Measurements from ENCODE around the gene PPEF2. TPM values are rescaled to one million over a fixed set of nuclear protein-coding genes. Genes with fewer than 3 reads are reported as not detected.

PPEF2 gene
- total and polyA plus RNA-seq, 7 experiments from 2014 or later = 0.07 to 1.5 (median 0.17) TPM; not detected in 2

GRCh38 chr4:75891611-75892010 lies 10.6 kb downstream of the PPEF2 start:
- DNase-seq (no peak), ATAC-seq (no peak)
- H3K9me3 ChIP-seq (ENCODE audit: control insufficient read depth in 2 of 3, low read length in 3 of 3) = no peaks in the 10 kb centered on the region
- Mint-ChIP-seq H3K36me3 (no peaks in the 10 kb centered on the region), H3K27ac (no peak overlapping the region), H3K4me1 (peaks cover 0 to 2% (median 0%) of the 10 kb centered on the region in 7 donors), H3K9me3 (no peaks in the 10 kb centered on the region), H3K27me3 (peaks cover 0 to 11% (median 0%) of the 10 kb centered on the region in 5 donors), H3K4me3 (no peak overlapping the region)
- no peak overlapping the region for H3K27ac ChIP-seq (ENCODE audit: low read depth, low read length)
- H3K36me3 ChIP-seq (ENCODE audit: control insufficient read depth in 2 of 3, insufficient read depth in 3 of 3, low read length in 3 of 3) = no peaks in the 10 kb centered on the region
- H3K4me3 ChIP-seq (ENCODE audit: low read length) = no peak overlapping the region
- POLR2A ChIA-PET = no interaction called here
- CTCF ChIA-PET = interaction anchor here (0.8 to 0.9 kb wide), 2 partner anchors 9 to 10 kb away, joined by 3 read pairs; no protein-coding TSS in a partner anchor
- no peaks in the 10 kb centered on the region for H3K4me1 ChIP-seq (ENCODE audit: control insufficient read depth in 2 of 2, insufficient read depth in 2 of 2, low read length in 2 of 2)
- intact Hi-C loops (cut with micrococcal nuclease) = no loop called here
- no peaks in the 10 kb centered on the region for H3K27me3 ChIP-seq (ENCODE audit: control insufficient read depth in 2 of 2, insufficient read depth in 2 of 2, low read length in 2 of 2)

GRCh38 chr4:75889537-75890199 lies 12.6 kb downstream of the PPEF2 start:
- H3K27ac ChIP-seq (ENCODE audit: low read depth, low read length) = no peak overlapping the region
- no peak for ATAC-seq

GRCh38 chr4:75886104-75886503 lies 16.1 kb downstream of the PPEF2 start:
- peaks cover 0 to 5% (median 0%) of the 10 kb centered on the region in 5 donors for H3K36me3 Mint-ChIP-seq
- intact Hi-C loops (cut with micrococcal nuclease) = no loop called here

More at GRCh38 chr4:75889537-75890199, 12.6 kb downstream of the PPEF2 start:
- Mint-ChIP-seq H3K4me1 (no peaks in the 10 kb centered on the region), H3K27ac (no peak overlapping the region), H3K9me3 (no peaks in the 10 kb centered on the region), H3K36me3 (no peaks in the 10 kb centered on the region), H3K4me3 (no peak overlapping the region), H3K27me3 (peaks cover 0 to 11% (median 0%) of the 10 kb centered on the region in 5 donors)
- CTCF ChIA-PET = no interaction called here
- Histone ChIP-seq H3K27me3 (ENCODE audit: control insufficient read depth in 2 of 2, insufficient read depth in 2 of 2, low read length in 2 of 2) (no peaks in the 10 kb centered on the region), H3K4me3 (ENCODE audit: low read length) (no peak overlapping the region), H3K4me1 (ENCODE audit: control insufficient read depth in 2 of 2, insufficient read depth in 2 of 2, low read length in 2 of 2) (no peaks in the 10 kb centered on the region), H3K9me3 (ENCODE audit: control insufficient read depth in 2 of 3, low read length in 3 of 3) (no peaks in the 10 kb centered on the region), H3K36me3 (ENCODE audit: control insufficient read depth in 2 of 3, insufficient read depth in 3 of 3, low read length in 3 of 3) (no peaks in the 10 kb centered on the region)
- no peak for DNase-seq
- intact Hi-C loops (cut with micrococcal nuclease) = no loop called here
- POLR2A ChIA-PET = no interaction called here

GRCh38 chr4:75881476-75881875 lies 20.8 kb downstream of the PPEF2 start:
- Mint-ChIP-seq H3K9me3 (no peaks in the 10 kb centered on the region), H3K27ac (no peak overlapping the region), H3K4me3 (no peak overlapping the region), H3K27me3 (peaks cover 0 to 11% (median 0%) of the 10 kb centered on the region in 5 donors), H3K4me1 (no peaks in the 10 kb centered on the region), H3K36me3 (peaks cover 0 to 5% (median 0%) of the 10 kb centered on the region in 5 donors)
- no peaks in the 10 kb centered on the region for H3K4me1 ChIP-seq (ENCODE audit: control insufficient read depth in 2 of 2, insufficient read depth in 2 of 2, low read length in 2 of 2)
- H3K36me3 ChIP-seq (ENCODE audit: control insufficient read depth in 2 of 3, insufficient read depth in 3 of 3, low read length in 3 of 3) = no peaks in the 10 kb centered on the region
- intact Hi-C loops (cut with micrococcal nuclease) = no loop called here
- H3K4me3 ChIP-seq (ENCODE audit: low read length) = no peak overlapping the region
- no peaks in the 10 kb centered on the region for H3K9me3 ChIP-seq (ENCODE audit: control insufficient read depth in 2 of 3, low read length in 3 of 3)
- H3K27me3 ChIP-seq (ENCODE audit: control insufficient read depth in 2 of 2, insufficient read depth in 2 of 2, low read length in 2 of 2) = no peaks in the 10 kb centered on the region
- ChIA-PET CTCF (no interaction called here), POLR2A (no interaction called here)
- no peak for ATAC-seq
- no peak for DNase-seq
- H3K27ac ChIP-seq (ENCODE audit: low read depth, low read length) = no peak overlapping the region

More at GRCh38 chr4:75886104-75886503, 16.1 kb downstream of the PPEF2 start:
- no peak overlapping the region for H3K4me3 ChIP-seq (ENCODE audit: low read length)
- Mint-ChIP-seq H3K27ac (no peak overlapping the region), H3K9me3 (no peaks in the 10 kb centered on the region), H3K4me1 (no peaks in the 10 kb centered on the region), H3K4me3 (no peak overlapping the region), H3K27me3 (peaks cover 0 to 11% (median 0%) of the 10 kb centered on the region in 5 donors)
- POLR2A ChIA-PET = no interaction called here
- CTCF ChIA-PET = no interaction called here
- H3K36me3 ChIP-seq (ENCODE audit: control insufficient read depth in 2 of 3, insufficient read depth in 3 of 3, low read length in 3 of 3) = no peaks in the 10 kb centered on the region
- no peak overlapping the region for H3K27ac ChIP-seq (ENCODE audit: low read depth, low read length)
- H3K9me3 ChIP-seq (ENCODE audit: control insufficient read depth in 2 of 3, low read length in 3 of 3) = no peaks in the 10 kb centered on the region
- H3K27me3 ChIP-seq (ENCODE audit: control insufficient read depth in 2 of 2, insufficient read depth in 2 of 2, low read length in 2 of 2) = no peaks in the 10 kb centered on the region
- DNase-seq (no peak), ATAC-seq (no peak)
- no peaks in the 10 kb centered on the region for H3K4me1 ChIP-seq (ENCODE audit: control insufficient read depth in 2 of 2, insufficient read depth in 2 of 2, low read length in 2 of 2)

DNA sequence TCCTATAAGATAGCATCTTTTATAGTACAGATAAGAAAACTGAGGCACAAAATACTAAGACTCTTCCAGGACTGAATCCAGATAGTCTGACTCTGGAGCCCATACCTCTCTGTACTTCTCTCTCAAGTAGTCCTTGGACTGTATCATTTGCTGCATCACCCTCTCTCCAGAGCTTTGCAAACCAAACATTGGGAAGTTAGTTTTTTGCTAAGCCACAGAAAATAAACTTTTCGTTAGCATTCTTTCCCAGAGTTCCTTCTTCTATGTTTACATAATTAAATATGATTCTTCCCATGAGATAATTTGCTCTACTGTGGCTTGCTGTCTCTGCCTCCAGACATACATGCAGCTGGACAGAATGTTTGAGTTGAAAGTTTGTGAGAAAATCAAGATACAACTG lies 22.0 kb downstream of the PPEF2 start:
- intact Hi-C loops (cut with micrococcal nuclease) = no loop called here

DNA sequence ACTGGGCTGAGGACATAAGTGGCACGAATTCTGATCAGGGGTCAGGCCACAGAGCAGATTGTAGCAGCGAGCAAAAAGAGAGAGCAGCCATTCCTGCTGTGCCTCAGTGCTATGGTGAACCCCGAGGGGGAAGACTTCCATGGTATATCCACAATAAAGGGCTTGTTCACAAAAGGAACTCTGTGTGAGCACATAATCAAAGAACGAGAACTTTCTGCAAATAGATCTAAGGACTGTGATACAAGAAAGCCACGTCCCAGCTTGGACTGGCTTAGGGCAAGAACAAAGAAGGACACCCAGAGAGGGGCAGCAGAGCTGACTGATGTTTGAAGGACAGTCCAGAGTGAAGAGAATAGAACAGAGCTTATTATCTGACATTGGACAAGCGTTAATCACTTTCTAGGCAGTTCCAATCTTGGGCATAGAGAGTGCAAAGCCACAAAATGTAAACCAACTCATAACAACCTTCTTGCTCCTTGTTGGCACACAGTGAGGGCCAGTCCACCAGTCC lies 24.0 kb downstream of the PPEF2 start:
- Histone ChIP-seq H3K4me3 (ENCODE audit: low read length) (no peak overlapping the region), H3K9me3 (ENCODE audit: control insufficient read depth in 2 of 3, low read length in 3 of 3) (no peaks in the 10 kb centered on the region), H3K36me3 (ENCODE audit: control insufficient read depth in 2 of 3, insufficient read depth in 3 of 3, low read length in 3 of 3) (no peaks in the 10 kb centered on the region), H3K4me1 (ENCODE audit: control insufficient read depth in 2 of 2, insufficient read depth in 2 of 2, low read length in 2 of 2) (no peaks in the 10 kb centered on the region), H3K27ac (ENCODE audit: low read depth, low read length) (no peak overlapping the region), H3K27me3 (ENCODE audit: control insufficient read depth in 2 of 2, insufficient read depth in 2 of 2, low read length in 2 of 2) (no peaks in the 10 kb centered on the region)
- ChIA-PET CTCF (no interaction called here), POLR2A (no interaction called here)
- H3K9me3 Mint-ChIP-seq = no peaks in the 10 kb centered on the region
- intact Hi-C loops (cut with micrococcal nuclease) = no loop called here
- no peak for DNase-seq
- no peaks in the 10 kb centered on the region for H3K4me1 Mint-ChIP-seq
- ATAC-seq = no peak
- H3K4me3 Mint-ChIP-seq = no peak overlapping the region
- H3K27ac Mint-ChIP-seq = no peak overlapping the region
- H3K27me3 Mint-ChIP-seq = peaks cover 0 to 11% (median 0%) of the 10 kb centered on the region in 5 donors
- peaks cover 0 to 5% (median 0%) of the 10 kb centered on the region in 5 donors for H3K36me3 Mint-ChIP-seq

More for the DNA sequence above, 22.0 kb downstream of the PPEF2 start:
- no peaks in the 10 kb centered on the region for H3K36me3 ChIP-seq (ENCODE audit: control insufficient read depth in 2 of 3, insufficient read depth in 3 of 3, low read length in 3 of 3)
- Mint-ChIP-seq H3K4me3 (no peak overlapping the region), H3K4me1 (no peaks in the 10 kb centered on the region), H3K27me3 (peaks cover 0 to 11% (median 0%) of the 10 kb centered on the region in 5 donors), H3K9me3 (no peaks in the 10 kb centered on the region), H3K36me3 (peaks cover 0 to 5% (median 0%) of the 10 kb centered on the region in 5 donors), H3K27ac (no peak overlapping the region)
- no peak for DNase-seq
- ChIA-PET POLR2A (no interaction called here), CTCF (no interaction called here)
- no peaks in the 10 kb centered on the region for H3K9me3 ChIP-seq (ENCODE audit: control insufficient read depth in 2 of 3, low read length in 3 of 3)
- no peaks in the 10 kb centered on the region for H3K27me3 ChIP-seq (ENCODE audit: control insufficient read depth in 2 of 2, insufficient read depth in 2 of 2, low read length in 2 of 2)
- H3K27ac ChIP-seq (ENCODE audit: low read depth, low read length) = no peak overlapping the region
- no peak for ATAC-seq
- no peaks in the 10 kb centered on the region for H3K4me1 ChIP-seq (ENCODE audit: control insufficient read depth in 2 of 2, insufficient read depth in 2 of 2, low read length in 2 of 2)
- no peak overlapping the region for H3K4me3 ChIP-seq (ENCODE audit: low read length)

- Mint-ChIP-seq H3K4me1 (no peaks in the 10 kb centered on the region), H3K27ac (no peak overlapping the region), H3K36me3 (no peaks in the 10 kb centered on the region), H3K4me3 (no peak overlapping the region), H3K9me3 (no peaks in the 10 kb centered on the region), H3K27me3 (peaks cover 0 to 16% (median 0%) of the 10 kb centered on the region in 5 donors)
- Histone ChIP-seq H3K27me3 (ENCODE audit: control insufficient read depth in 2 of 2, insufficient read depth in 2 of 2, low read length in 2 of 2) (no peaks in the 10 kb centered on the region), H3K4me3 (ENCODE audit: low read length) (no peak overlapping the region), H3K9me3 (ENCODE audit: control insufficient read depth in 2 of 3, low read length in 3 of 3) (no peaks in the 10 kb centered on the region), H3K27ac (ENCODE audit: low read depth, low read length) (no peak overlapping the region), H3K36me3 (ENCODE audit: control insufficient read depth in 2 of 3, insufficient read depth in 3 of 3, low read length in 3 of 3) (no peaks in the 10 kb centered on the region), H3K4me1 (ENCODE audit: control insufficient read depth in 2 of 2, insufficient read depth in 2 of 2, low read length in 2 of 2) (no peaks in the 10 kb centered on the region)
- CTCF ChIA-PET = no interaction called here
- POLR2A ChIA-PET = no interaction called here
- no peak for DNase-seq
- intact Hi-C loops (cut with micrococcal nuclease) = no loop called here
- no peak for ATAC-seq
Observed at GRCh38 chr4:75876218-75876617, 26.0 kb downstream of the PPEF2 start.
